CD14-positive monocyte (primary cell): Measurements from ENCODE around the gene ARHGAP15. TPM values are rescaled to one million over a fixed set of nuclear protein-coding genes. Genes with fewer than 3 reads are reported as not detected.

ENCODE experiments used
- DNase-seq, 3 donors: peaks; one replicate each; pipeline ENCODE4 v3.0.0-alpha.2; 2011 to 2022
- H2AFZ ChIP-seq: 2 replicates; pipeline ENCODE4 v1.6.0; 2012; ENCODE audit warnings: mild to moderate bottlenecking, low read depth, low read length, inconsistent platforms; ENCODE audit not compliant: insufficient read depth, poor library complexity, severe bottlenecking
- H3K27ac ChIP-seq, 2 donors: 1 replicate in 1 of 2; 2 replicates in 1 of 2; pipeline ENCODE4 v1.5.1; 2012 to 2013; ENCODE audit warnings: low read length in 2 of 2, control low read depth in 1 of 2, inconsistent platforms in 1 of 2, low read depth in 1 of 2, mild to moderate bottlenecking in 1 of 2
- H3K27me3 ChIP-seq, 2 donors: one replicate each; pipeline versions ENCODE4 v1.6.0 to v1.6.1; 2011 to 2013; ENCODE audit warnings: low read length in 2 of 2; ENCODE audit not compliant: control insufficient read depth in 2 of 2, insufficient read depth in 2 of 2
- H3K36me3 ChIP-seq, 2 donors: replicated peaks in 1 of 2; 1 replicate in 1 of 2; 2 replicates in 1 of 2; pipeline versions ENCODE4 v1.5.1 to v1.6.1; 2012 to 2013; ENCODE audit warnings: low read length in 2 of 2, control low read depth in 1 of 2, inconsistent platforms in 1 of 2, mild to moderate bottlenecking in 1 of 2; ENCODE audit not compliant: insufficient read depth in 2 of 2, control insufficient read depth in 1 of 2
- H3K4me1 ChIP-seq, 2 donors: 1 replicate in 1 of 2; 2 replicates in 1 of 2; pipeline versions ENCODE4 v1.5.1 to v1.6.1; 2012 to 2013; ENCODE audit warnings: low read length in 2 of 2, control low read depth in 1 of 2, inconsistent platforms in 1 of 2, mild to moderate bottlenecking in 1 of 2, moderate library complexity in 1 of 2; ENCODE audit not compliant: insufficient read depth in 2 of 2, control insufficient read depth in 1 of 2
- H3K4me2 ChIP-seq: replicated peaks from 2 replicates; pipeline ENCODE3; 2012; ENCODE audit warnings: low read length, moderate library complexity, mild to moderate bottlenecking; ENCODE audit not compliant: poor library complexity, severe bottlenecking; ENCODE audit errors: extremely low read depth
- H3K4me3 ChIP-seq, 3 experiments: fragments of 200-600 bp in 1 of 3; sonication (generic) in 1 of 3; replicated peaks in 1 of 3; 1 replicate in 2 of 3; 2 replicates in 1 of 3; pipeline ENCODE4 v1.5.1; 2011 to 2013; ENCODE audit warnings: low read length in 3 of 3, mild to moderate bottlenecking in 3 of 3, control low read depth in 2 of 3, low read depth in 2 of 3, inconsistent platforms in 1 of 3, moderate library complexity in 1 of 3
- H3K79me2 ChIP-seq: 2 replicates; pipeline ENCODE4 v1.6.0; 2012; ENCODE audit warnings: mild to moderate bottlenecking, control low read depth, inconsistent platforms, low read length, moderate library complexity; ENCODE audit not compliant: insufficient read depth
- H3K9ac ChIP-seq: 2 replicates; pipeline ENCODE4 v1.6.0; 2017; ENCODE audit warnings: low read length, mild to moderate bottlenecking; ENCODE audit not compliant: insufficient read depth, poor library complexity, severe bottlenecking
- H3K9me3 ChIP-seq, 2 donors: replicated peaks in 1 of 2; 1 replicate in 1 of 2; 2 replicates in 1 of 2; pipeline versions ENCODE4 v1.5.1 to v1.6.1; 2012 to 2013; ENCODE audit warnings: low read length in 2 of 2, control low read depth in 1 of 2; ENCODE audit not compliant: control insufficient read depth in 1 of 2, insufficient read depth in 1 of 2
- H4K20me1 ChIP-seq: 2 replicates; pipeline ENCODE4 v1.6.0; 2012; ENCODE audit warnings: mild to moderate bottlenecking, low read length, control low read depth, moderate library complexity; ENCODE audit not compliant: insufficient read depth
- H3K27ac Mint-ChIP-seq, 7 donors: one replicate each; pipeline ENCODE4 v1.8.0; 2020; ENCODE audit warnings: mild to moderate bottlenecking in 7 of 7, mixed read lengths in 7 of 7, moderate library complexity in 6 of 7, inconsistent platforms in 2 of 7
- H3K27me3 Mint-ChIP-seq, 3 donors: one replicate each; pipeline ENCODE4 v1.8.0; 2021 to 2022; ENCODE audit warnings: low read depth in 3 of 3, mild to moderate bottlenecking in 3 of 3, mixed read lengths in 3 of 3, moderate library complexity in 3 of 3, inconsistent platforms in 1 of 3
- H3K36me3 Mint-ChIP-seq, 2 donors: one replicate each; pipeline ENCODE4 v1.8.0; 2020; ENCODE audit warnings: mixed read lengths in 2 of 2, inconsistent platforms in 1 of 2, mild to moderate bottlenecking in 1 of 2
- H3K4me1 Mint-ChIP-seq: one replicate; pipeline ENCODE4 v1.8.0; 2020; ENCODE audit warnings: mild to moderate bottlenecking, mixed read lengths
- H3K4me3 Mint-ChIP-seq, 2 donors: one replicate each; pipeline ENCODE4 v1.8.0; 2020; ENCODE audit warnings: mild to moderate bottlenecking in 2 of 2, mixed read lengths in 2 of 2, moderate library complexity in 1 of 2
- H3K9me3 Mint-ChIP-seq, 7 donors: one replicate each; pipeline ENCODE4 v1.8.0; 2020 to 2022; ENCODE audit warnings: mixed read lengths in 7 of 7, mild to moderate bottlenecking in 6 of 7, moderate library complexity in 6 of 7, inconsistent platforms in 2 of 7
- WGBS: methylation state at CpG from one replicate; pipeline ENCODE4 v1.1.5; 2013; ENCODE audit warnings: missing lambda C conversion rate; ENCODE audit not compliant: insufficient coverage; 5-methylcytosine and 5-hydroxymethylcytosine counted together
- intact Hi-C, 2 donors: fragments of 100-400 bp; cut with micrococcal nuclease; formaldehyde crosslinking; loops; one replicate each; pipeline versions ENCODE4 v1.15.0 to v1.15.1; 2023
- polyA plus RNA-seq, 3 donors: library from polyadenylated mRNA; depleted of rRNA in 1 of 3; unstranded in 2 of 3; stranded (reverse) in 1 of 3; fragments of 300-500 nt in 2 of 3; fragments of >200 nt in 1 of 3; fragmentation: Illumina TruSeq in 2 of 3; gene quantifications; 1 replicate in 2 of 3; 2 replicates in 1 of 3; pipeline ENCODE4 v1.2.3, GENCODE V29; 2012 to 2021
- TF ChIP-seq, protein P1 (sequence below): fragments of 200-600 bp; IDR thresholded peaks from one replicate; pipeline ENCODE4 v1.8.0; 2022; ENCODE audit warnings: antibody characterized with exemption, mild to moderate bottlenecking

ARHGAP15 gene
- polyA plus RNA-seq, 3 donors, result 35.4 to 50.9 (median 50.7) TPM

DNA sequence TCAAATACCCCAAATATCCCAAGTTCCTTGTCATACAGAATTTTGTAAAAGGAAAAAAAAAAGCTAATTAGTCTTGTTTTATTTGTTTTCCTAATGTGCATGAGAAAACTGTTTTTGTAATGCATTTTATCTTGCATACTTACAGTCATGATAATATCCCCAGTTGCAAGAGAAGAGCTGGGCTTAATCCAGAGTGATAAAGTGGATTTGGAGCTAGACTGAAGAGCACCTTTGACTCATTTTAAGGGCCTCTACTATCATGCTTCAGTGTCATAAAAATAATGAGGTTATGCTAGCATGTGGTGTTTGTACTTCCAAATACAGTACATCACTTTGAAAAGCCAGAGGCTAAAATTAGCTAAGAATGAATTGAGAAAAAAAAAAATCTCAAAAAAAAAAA lies 26.4 kb downstream of the ARHGAP15 start:
- Histone ChIP-seq H4K20me1 (no peaks in the 10 kb centered on the region), H3K4me2 (no peak overlapping the region), H3K79me2 (peaks cover 88% of the 10 kb centered on the region), H3K9me3 (no peaks in the 10 kb centered on the region), H3K9ac (no peak overlapping the region), H3K36me3 (peaks cover 0 to 19% of the 10 kb centered on the region in 2 donors), H2AFZ (no peak overlapping the region), H3K4me3 (no peak overlapping the region), H3K4me1 (peaks cover 51 to 64% of the 10 kb centered on the region in 2 donors), H3K27me3 (no peaks in the 10 kb centered on the region), H3K27ac (no peak overlapping the region)
- H3K4me1 Mint-ChIP-seq, result peaks cover 70% of the 10 kb centered on the region
- peaks cover 17 to 20% of the 10 kb centered on the region in 2 donors for H3K36me3 Mint-ChIP-seq
- H3K9me3 Mint-ChIP-seq, result no peaks in the 10 kb centered on the region
- no peaks in the 10 kb centered on the region for H3K27me3 Mint-ChIP-seq
- peak overlapping the region in 2 of 7 donors; percentile 51 to 69 for H3K27ac Mint-ChIP-seq
- DNase-seq, result no peak
- TF ChIP-seq, protein P1, sequence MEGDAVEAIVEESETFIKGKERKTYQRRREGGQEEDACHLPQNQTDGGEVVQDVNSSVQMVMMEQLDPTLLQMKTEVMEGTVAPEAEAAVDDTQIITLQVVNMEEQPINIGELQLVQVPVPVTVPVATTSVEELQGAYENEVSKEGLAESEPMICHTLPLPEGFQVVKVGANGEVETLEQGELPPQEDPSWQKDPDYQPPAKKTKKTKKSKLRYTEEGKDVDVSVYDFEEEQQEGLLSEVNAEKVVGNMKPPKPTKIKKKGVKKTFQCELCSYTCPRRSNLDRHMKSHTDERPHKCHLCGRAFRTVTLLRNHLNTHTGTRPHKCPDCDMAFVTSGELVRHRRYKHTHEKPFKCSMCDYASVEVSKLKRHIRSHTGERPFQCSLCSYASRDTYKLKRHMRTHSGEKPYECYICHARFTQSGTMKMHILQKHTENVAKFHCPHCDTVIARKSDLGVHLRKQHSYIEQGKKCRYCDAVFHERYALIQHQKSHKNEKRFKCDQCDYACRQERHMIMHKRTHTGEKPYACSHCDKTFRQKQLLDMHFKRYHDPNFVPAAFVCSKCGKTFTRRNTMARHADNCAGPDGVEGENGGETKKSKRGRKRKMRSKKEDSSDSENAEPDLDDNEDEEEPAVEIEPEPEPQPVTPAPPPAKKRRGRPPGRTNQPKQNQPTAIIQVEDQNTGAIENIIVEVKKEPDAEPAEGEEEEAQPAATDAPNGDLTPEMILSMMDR, result no peak
- H3K4me3 Mint-ChIP-seq, result no peak overlapping the region
- intact Hi-C loops, result no loop called here

DNA sequence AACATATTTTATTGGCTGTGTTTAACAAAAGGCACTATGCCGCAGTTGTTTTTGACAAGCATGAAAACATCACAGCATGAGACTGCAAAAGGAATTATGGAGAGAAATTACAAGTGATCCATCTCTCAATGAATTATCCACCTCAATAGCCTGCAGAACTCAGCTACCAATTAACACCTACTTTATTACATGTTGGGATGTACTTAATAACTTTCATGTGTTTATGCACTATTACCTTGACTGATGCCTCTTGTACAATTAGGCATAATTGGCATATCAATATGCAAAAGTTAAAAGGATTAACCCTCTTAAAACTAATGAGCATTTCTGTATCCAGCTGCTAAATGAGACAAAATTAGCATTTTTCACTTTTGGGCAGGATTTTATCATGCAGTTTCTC lies 27.8 kb downstream of the ARHGAP15 start:
- H4K20me1 ChIP-seq, result no peaks in the 10 kb centered on the region
- no peak overlapping the region for H2AFZ ChIP-seq
- DNase-seq, result no peak
- H3K79me2 ChIP-seq, result peaks cover 88% of the 10 kb centered on the region
- intact Hi-C loops, result no loop called here
- no peaks in the 10 kb centered on the region for H3K9me3 ChIP-seq
- TF ChIP-seq, protein P1, result no peak
- no CpG with 5 or more reads among the region's 1 CpG for WGBS
- Mint-ChIP-seq H3K27me3 (no peaks in the 10 kb centered on the region), H3K9me3 (no peaks in the 10 kb centered on the region), H3K4me3 (no peak overlapping the region), H3K27ac (no peak overlapping the region), H3K36me3 (peaks cover 24 to 31% of the 10 kb centered on the region in 2 donors), H3K4me1 (peaks cover 62% of the 10 kb centered on the region)
- H3K27me3 ChIP-seq, result no peaks in the 10 kb centered on the region
- no peak overlapping the region for H3K27ac ChIP-seq
- peaks cover 38 to 50% of the 10 kb centered on the region in 2 donors for H3K4me1 ChIP-seq
- H3K4me2 ChIP-seq, result no peak overlapping the region
- H3K9ac ChIP-seq, result no peak overlapping the region
- H3K36me3 ChIP-seq, result peaks cover 0 to 31% of the 10 kb centered on the region in 2 donors
- no peak overlapping the region for H3K4me3 ChIP-seq
